Measurements from ENCODE around the gene ARHGAP26.

The ARHGAP26 gene

GRCh38 chr5:142872795-142873194, 102.6 kb downstream of the ARHGAP26 start:
- Histone ChIP-seq H3K4me1 (ENCODE audit: insufficient read depth, insufficient read length) (no peaks in the 10 kb centered on the region), H3K36me3 (ENCODE audit: insufficient read depth, insufficient read length, low read length) (no peaks in the 10 kb centered on the region), H3K4me3 (ENCODE audit: insufficient read length, low read depth) (no peak overlapping the region), H3K9me3 (ENCODE audit: insufficient read depth, low read length) (no peaks in the 10 kb centered on the region), H3K9ac (ENCODE audit: insufficient read length, low read depth) (no peak overlapping the region), H3K27me3 (ENCODE audit: insufficient read depth, insufficient read length) (no peaks in the 10 kb centered on the region)
- no peak for DNase-seq (ENCODE audit: low read depth, low spot score)
- no peak for TF ChIP-seq SUZ12 (IDR thresholded peaks at IDR 0.05; ENCODE audit: extremely low read depth, insufficient read depth, insufficient read length)
- TF ChIP-seq ZNF274 (IDR thresholded peaks at IDR 0.05; ENCODE audit: low read depth, low read length), result no peak
- TF ChIP-seq YY1 (IDR thresholded peaks at IDR 0.05; ENCODE audit: insufficient read depth, insufficient read length), result no peak

GRCh38 chr5:142873831-142874230, 103.7 kb downstream of the ARHGAP26 start:
- no peaks in the 10 kb centered on the region for H3K4me1 ChIP-seq (ENCODE audit: insufficient read depth, insufficient read length)
- no peak overlapping the region for H3K9ac ChIP-seq (ENCODE audit: insufficient read length, low read depth)
- DNase-seq (ENCODE audit: low read depth, low spot score), result no peak
- H3K36me3 ChIP-seq (ENCODE audit: insufficient read depth, insufficient read length, low read length), result no peaks in the 10 kb centered on the region
- no peaks in the 10 kb centered on the region for H3K9me3 ChIP-seq (ENCODE audit: insufficient read depth, low read length)
- no peak for TF ChIP-seq SUZ12 (IDR thresholded peaks at IDR 0.05; ENCODE audit: extremely low read depth, insufficient read depth, insufficient read length)
- TF ChIP-seq ZNF274 (IDR thresholded peaks at IDR 0.05; ENCODE audit: low read depth, low read length), result no peak
- TF ChIP-seq YY1 (IDR thresholded peaks at IDR 0.05; ENCODE audit: insufficient read depth, insufficient read length), result no peak
- no peaks in the 10 kb centered on the region for H3K27me3 ChIP-seq (ENCODE audit: insufficient read depth, insufficient read length)
- H3K4me3 ChIP-seq (ENCODE audit: insufficient read length, low read depth), result no peak overlapping the region

GRCh38 chr5:142874540-142874939, 104.4 kb downstream of the ARHGAP26 start:
- H3K27me3 ChIP-seq (ENCODE audit: insufficient read depth, insufficient read length), result no peaks in the 10 kb centered on the region
- no peaks in the 10 kb centered on the region for H3K36me3 ChIP-seq (ENCODE audit: insufficient read depth, insufficient read length, low read length)
- DNase-seq (ENCODE audit: low read depth, low spot score), result no peak
- TF ChIP-seq SUZ12 (IDR thresholded peaks at IDR 0.05; ENCODE audit: extremely low read depth, insufficient read depth, insufficient read length), result no peak
- TF ChIP-seq ZNF274 (IDR thresholded peaks at IDR 0.05; ENCODE audit: low read depth, low read length), result no peak
- TF ChIP-seq YY1 (IDR thresholded peaks at IDR 0.05; ENCODE audit: insufficient read depth, insufficient read length), result no peak
- no peak overlapping the region for H3K9ac ChIP-seq (ENCODE audit: insufficient read length, low read depth)
- no peaks in the 10 kb centered on the region for H3K4me1 ChIP-seq (ENCODE audit: insufficient read depth, insufficient read length)
- no peaks in the 10 kb centered on the region for H3K9me3 ChIP-seq (ENCODE audit: insufficient read depth, low read length)
- no peak overlapping the region for H3K4me3 ChIP-seq (ENCODE audit: insufficient read length, low read depth)

GRCh38 chr5:142875936-142876335, 105.8 kb downstream of the ARHGAP26 start:
- TF ChIP-seq YY1 (IDR thresholded peaks at IDR 0.05; ENCODE audit: insufficient read depth, insufficient read length), result no peak
- Histone ChIP-seq H3K9me3 (ENCODE audit: insufficient read depth, low read length) (no peaks in the 10 kb centered on the region), H3K4me1 (ENCODE audit: insufficient read depth, insufficient read length) (peaks cover 2% of the 10 kb centered on the region), H3K4me3 (ENCODE audit: insufficient read length, low read depth) (no peak overlapping the region), H3K9ac (ENCODE audit: insufficient read length, low read depth) (no peak overlapping the region), H3K27me3 (ENCODE audit: insufficient read depth, insufficient read length) (no peaks in the 10 kb centered on the region), H3K36me3 (ENCODE audit: insufficient read depth, insufficient read length, low read length) (no peaks in the 10 kb centered on the region)
- DNase-seq (ENCODE audit: low read depth, low spot score), result no peak

GRCh38 chr5:142876817-142877216, 106.6 kb downstream of the ARHGAP26 start:
- peaks cover 5% of the 10 kb centered on the region for H3K4me1 ChIP-seq (ENCODE audit: insufficient read depth, insufficient read length)
- H3K4me3 ChIP-seq (ENCODE audit: insufficient read length, low read depth), result no peak overlapping the region
- H3K27me3 ChIP-seq (ENCODE audit: insufficient read depth, insufficient read length), result no peaks in the 10 kb centered on the region
- H3K9me3 ChIP-seq (ENCODE audit: insufficient read depth, low read length), result no peaks in the 10 kb centered on the region
- H3K36me3 ChIP-seq (ENCODE audit: insufficient read depth, insufficient read length, low read length), result no peaks in the 10 kb centered on the region
- no peak for DNase-seq (ENCODE audit: low read depth, low spot score)
- H3K9ac ChIP-seq (ENCODE audit: insufficient read length, low read depth), result no peak overlapping the region
- TF ChIP-seq ZNF274 (IDR thresholded peaks at IDR 0.05; ENCODE audit: low read depth, low read length) (no peak), YY1 (IDR thresholded peaks at IDR 0.05; ENCODE audit: insufficient read depth, insufficient read length) (no peak), SUZ12 (IDR thresholded peaks at IDR 0.05; ENCODE audit: extremely low read depth, insufficient read depth, insufficient read length) (no peak)

GRCh38 chr5:142878111-142878510, 107.9 kb downstream of the ARHGAP26 start:
- Histone ChIP-seq H3K4me1 (ENCODE audit: insufficient read depth, insufficient read length) (peaks cover 5% of the 10 kb centered on the region), H3K4me3 (ENCODE audit: insufficient read length, low read depth) (no peak overlapping the region), H3K36me3 (ENCODE audit: insufficient read depth, insufficient read length, low read length) (no peaks in the 10 kb centered on the region), H3K27me3 (ENCODE audit: insufficient read depth, insufficient read length) (no peaks in the 10 kb centered on the region), H3K9ac (ENCODE audit: insufficient read length, low read depth) (no peak overlapping the region), H3K9me3 (ENCODE audit: insufficient read depth, low read length) (no peaks in the 10 kb centered on the region)
- DNase-seq (ENCODE audit: low read depth, low spot score), result no peak
- TF ChIP-seq SUZ12 (IDR thresholded peaks at IDR 0.05; ENCODE audit: extremely low read depth, insufficient read depth, insufficient read length), result no peak
- no peak for TF ChIP-seq YY1 (IDR thresholded peaks at IDR 0.05; ENCODE audit: insufficient read depth, insufficient read length)
- no peak for TF ChIP-seq ZNF274 (IDR thresholded peaks at IDR 0.05; ENCODE audit: low read depth, low read length)

- TF ChIP-seq SUZ12 (IDR thresholded peaks at IDR 0.05; ENCODE audit: extremely low read depth, insufficient read depth, insufficient read length), result no peak
- TF ChIP-seq ZNF274 (IDR thresholded peaks at IDR 0.05; ENCODE audit: low read depth, low read length), result no peak
- no peak for TF ChIP-seq YY1 (IDR thresholded peaks at IDR 0.05; ENCODE audit: insufficient read depth, insufficient read length)
- Histone ChIP-seq H3K4me1 (ENCODE audit: insufficient read depth, insufficient read length) (peaks cover 5% of the 10 kb centered on the region), H3K9me3 (ENCODE audit: insufficient read depth, low read length) (no peaks in the 10 kb centered on the region), H3K4me3 (ENCODE audit: insufficient read length, low read depth) (no peak overlapping the region), H3K27me3 (ENCODE audit: insufficient read depth, insufficient read length) (no peaks in the 10 kb centered on the region), H3K36me3 (ENCODE audit: insufficient read depth, insufficient read length, low read length) (no peaks in the 10 kb centered on the region), H3K9ac (ENCODE audit: insufficient read length, low read depth) (no peak overlapping the region)
- DNase-seq (ENCODE audit: low read depth, low spot score), result no peak
These were observed 108.5 kb downstream of the ARHGAP26 start for GRCh38 chr5:142878638-142879037.

All from NT2/D1 (cell line).